Measurements from ENCODE around the gene NCBP3.
A peak's percentile ranks its signal among the peaks of the same experiment; 100 is the strongest.
"Not testable (repeated sequence)": the region's sequence is repeated elsewhere in the genome, so short reads cannot be mapped to it uniquely, and the experiment has no call there.

The NCBP3 gene

DNA sequence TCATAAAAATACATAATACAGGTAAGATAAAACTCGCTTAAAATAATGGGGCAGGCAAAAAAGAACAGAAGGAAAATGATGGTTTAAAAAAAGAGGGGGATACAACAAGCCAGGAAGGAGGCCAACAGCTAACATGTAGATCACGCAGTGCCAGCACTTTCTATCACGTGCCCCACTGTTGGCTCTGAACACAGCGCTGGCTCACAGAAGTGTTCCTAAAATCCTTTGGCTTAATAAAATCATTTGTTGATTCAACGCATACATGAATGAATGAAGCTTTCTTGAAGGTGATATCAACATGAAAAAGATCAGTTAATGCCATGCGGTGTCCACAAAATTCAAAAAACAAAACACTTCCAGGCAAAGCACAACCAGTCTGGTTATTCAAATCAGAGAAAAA, 53.6 kb downstream of the NCBP3 start:
- DNase-seq (ENCODE audit: insufficient read length, low spot score) (no peak), FAIRE-seq (no peak)
- no peak for TF ChIP-seq POLR2A (IDR thresholded peaks at IDR 0.05; ENCODE audit: low read depth, low read length)

DNA sequence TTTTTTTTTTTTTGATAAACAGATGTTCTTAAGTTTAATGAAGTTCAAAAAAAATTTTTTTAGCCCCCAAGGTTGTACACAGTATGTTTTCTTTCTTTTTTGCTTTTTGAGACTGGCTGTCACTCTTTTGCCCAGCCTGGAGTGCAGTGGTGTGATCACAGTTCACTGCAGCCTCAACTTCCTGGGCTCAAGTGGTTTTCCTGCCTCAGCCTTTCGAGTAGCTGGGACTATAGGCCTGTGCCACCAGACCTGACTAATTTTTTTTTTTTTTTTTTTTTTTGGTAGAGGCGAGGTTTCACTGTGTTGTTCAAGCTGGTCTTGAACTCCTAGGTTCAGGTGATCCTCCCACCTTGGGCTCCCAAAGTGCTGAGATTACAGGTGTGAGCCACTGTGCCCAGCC, 57.8 kb downstream of the NCBP3 start:
- DNase-seq (ENCODE audit: insufficient read length, low spot score) = no peak
- FAIRE-seq = no peak
- TF ChIP-seq POLR2A (IDR thresholded peaks at IDR 0.05; ENCODE audit: low read depth, low read length) = no peak

DNA sequence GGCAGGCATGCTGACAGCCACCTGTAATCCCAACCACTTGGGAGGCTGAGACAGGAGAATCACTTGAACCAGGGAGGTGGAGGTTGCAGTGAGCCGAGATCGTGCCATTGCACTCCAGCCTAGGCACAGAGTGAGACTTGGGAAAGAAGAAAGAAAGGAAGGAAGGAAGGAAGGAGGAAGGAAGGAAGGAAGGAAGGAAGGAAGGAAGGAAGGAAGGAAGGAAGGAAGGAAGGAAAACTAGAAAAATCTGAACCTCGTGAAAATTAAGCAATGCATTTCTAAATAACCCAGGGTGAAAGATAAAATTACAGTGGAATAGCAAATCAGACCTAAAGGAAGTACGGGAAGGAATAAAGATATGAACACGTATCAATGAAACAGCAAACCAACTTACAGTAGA, 60.7 kb downstream of the NCBP3 start:
- not testable (repeated sequence) for FAIRE-seq; DNase-seq (ENCODE audit: insufficient read length, low spot score)

DNA sequence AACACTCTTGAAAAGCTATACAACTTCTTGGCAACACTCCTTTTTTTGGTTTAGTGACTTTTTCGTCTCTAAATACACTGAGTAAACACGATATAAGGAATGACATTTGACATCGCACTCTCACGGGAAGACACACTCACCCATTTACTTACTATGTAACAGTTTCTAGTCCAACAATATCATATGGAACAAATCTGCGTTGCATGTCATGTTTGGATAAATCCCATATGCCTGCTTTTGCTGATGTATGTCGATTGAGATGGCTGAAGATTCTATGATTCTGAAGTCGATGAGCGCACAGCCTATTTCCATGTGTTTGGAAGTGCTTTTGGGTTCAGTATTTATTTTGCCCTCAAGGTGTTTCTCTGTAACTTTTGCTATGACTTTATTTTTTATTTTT, 63.3 kb downstream of the NCBP3 start:
- FAIRE-seq = no peak
- no peak for TF ChIP-seq POLR2A (IDR thresholded peaks at IDR 0.05; ENCODE audit: low read depth, low read length)
- DNase-seq (ENCODE audit: insufficient read length, low spot score) = no peak

DNA sequence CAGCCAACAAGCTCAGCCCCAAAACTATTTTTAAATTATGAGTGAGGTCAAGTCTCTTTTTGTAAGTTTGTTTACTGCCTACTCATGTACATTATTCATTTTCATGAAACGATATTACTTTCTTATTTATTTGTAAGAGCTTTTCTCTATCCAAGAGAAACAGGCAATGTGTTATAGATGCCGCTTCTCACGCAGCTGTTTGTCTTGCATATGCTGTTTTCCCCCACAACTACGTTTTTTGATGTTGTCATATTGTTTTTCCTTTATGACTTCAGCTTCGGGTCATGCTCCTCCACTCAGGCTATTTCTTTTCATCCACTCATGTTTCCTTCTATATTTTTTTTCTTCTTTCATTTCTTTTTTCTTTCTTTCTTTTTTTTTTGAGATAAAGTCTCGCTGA, 65.1 kb downstream of the NCBP3 start:
- no peak for DNase-seq (ENCODE audit: insufficient read length, low spot score)
- no peak for TF ChIP-seq POLR2A (IDR thresholded peaks at IDR 0.05; ENCODE audit: low read depth, low read length)
- FAIRE-seq = no peak

DNA sequence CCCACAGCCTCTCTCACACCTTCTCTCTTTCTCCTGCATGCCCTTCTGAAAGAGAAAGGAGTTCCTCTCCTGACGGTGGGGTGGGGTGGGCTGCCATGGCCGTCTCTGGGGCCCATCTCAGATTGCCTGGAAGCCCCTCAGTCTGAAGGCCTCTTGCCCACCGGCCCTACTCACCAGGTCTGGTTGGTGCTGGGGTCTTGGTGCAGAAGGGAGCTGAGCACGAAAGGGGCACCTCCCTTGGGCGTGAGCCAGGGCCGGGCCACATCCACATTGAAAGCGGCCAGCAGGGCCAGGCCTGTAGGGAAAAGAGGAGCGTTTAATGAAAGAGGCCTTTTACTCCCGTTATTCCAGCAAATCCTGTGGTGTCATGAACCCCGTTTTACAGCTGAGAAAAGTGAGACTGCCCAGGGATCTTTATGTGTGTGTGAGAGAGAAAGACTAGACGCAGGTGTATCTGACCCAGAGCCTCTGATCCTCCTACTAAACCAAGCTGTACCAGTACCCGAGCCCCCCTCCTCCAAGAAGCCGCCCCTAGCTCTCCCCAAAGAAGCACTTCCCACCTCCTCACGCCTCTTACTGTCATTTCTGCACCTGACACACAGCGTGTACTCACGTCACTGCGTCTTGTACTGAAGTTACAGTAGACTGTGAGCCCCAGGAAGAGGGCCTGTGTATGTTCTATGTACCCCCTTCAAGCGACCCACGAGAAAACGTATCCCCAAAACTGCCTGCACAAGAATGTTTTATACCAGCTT, 68.5 kb downstream of the NCBP3 start:
- TF ChIP-seq POLR2A (IDR thresholded peaks at IDR 0.05; ENCODE audit: low read depth, low read length) = no peak
- no peak for DNase-seq (ENCODE audit: insufficient read length, low spot score)
- FAIRE-seq = no peak

DNA sequence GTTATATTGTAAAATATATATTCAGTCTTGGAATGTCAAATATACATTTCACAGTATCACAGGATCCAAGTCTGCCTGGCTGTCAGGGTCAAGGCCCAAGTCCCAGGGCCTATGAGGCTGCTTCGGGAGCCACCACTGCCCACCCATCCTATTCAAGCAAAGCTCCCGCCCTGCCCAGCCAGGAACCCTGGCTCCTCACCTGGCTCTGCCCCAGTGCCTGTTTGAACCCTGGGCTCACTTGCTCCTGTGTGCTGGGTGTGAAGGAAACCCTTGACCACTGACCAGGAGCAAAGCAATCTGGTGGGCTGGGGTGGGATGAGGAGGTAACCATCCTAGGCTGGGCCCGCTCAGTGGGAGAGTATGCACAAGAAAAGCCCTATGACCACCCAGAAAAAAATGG, 72.1 kb downstream of the NCBP3 start:
- TF ChIP-seq POLR2A (IDR thresholded peaks at IDR 0.05; ENCODE audit: low read depth, low read length) = no peak
- FAIRE-seq (no peak), DNase-seq (ENCODE audit: insufficient read length, low spot score) (no peak)

DNA sequence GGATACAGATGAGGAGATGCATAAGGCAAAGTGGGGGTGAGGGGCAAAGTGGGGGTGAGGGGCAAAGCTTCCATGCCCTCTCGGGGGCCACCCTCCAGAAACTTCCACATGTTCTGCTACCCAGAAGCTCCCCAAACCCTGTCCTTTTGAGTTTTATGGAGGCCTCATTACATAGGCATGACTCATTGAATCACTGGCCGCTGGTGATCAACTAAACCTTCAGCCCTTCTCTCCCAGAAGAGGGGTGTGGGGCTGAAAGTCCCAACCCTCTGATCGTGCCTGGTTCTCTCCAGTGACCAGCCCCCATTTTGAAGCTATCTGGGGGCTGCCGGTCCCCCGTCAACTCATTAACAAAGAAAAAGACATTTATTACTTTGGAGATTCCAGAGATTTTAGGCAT, 72.5 kb downstream of the NCBP3 start:
- DNase-seq (ENCODE audit: insufficient read length, low spot score) (peak; percentile 67), FAIRE-seq (peak; percentile 33)

DNA sequence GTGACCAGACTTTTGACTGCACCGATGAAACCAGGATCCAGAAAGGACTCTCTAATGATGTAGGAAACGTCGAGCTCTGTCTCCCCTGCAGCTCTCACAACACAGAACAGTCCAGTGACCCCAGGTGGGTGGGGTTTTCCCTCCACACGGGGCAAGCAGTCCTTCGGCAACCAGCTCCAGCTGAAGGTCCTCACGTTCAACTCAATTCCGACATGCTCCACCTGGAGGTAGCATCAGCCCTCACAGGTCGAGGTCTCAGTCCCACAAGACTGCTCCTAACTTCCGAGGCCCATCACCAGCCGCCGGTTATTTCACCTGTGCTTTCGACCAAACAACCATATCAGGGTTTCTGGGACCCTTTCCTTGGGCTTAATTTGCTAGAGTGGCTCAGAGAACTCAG, 73.3 kb downstream of the NCBP3 start:
- DNase-seq (ENCODE audit: insufficient read length, low spot score) (no peak), FAIRE-seq (no peak)
- no peak for TF ChIP-seq POLR2A (IDR thresholded peaks at IDR 0.05; ENCODE audit: low read depth, low read length)

More for the DNA sequence above, 72.5 kb downstream of the NCBP3 start:
- no peak for TF ChIP-seq POLR2A (IDR thresholded peaks at IDR 0.05; ENCODE audit: low read depth, low read length)

DNA sequence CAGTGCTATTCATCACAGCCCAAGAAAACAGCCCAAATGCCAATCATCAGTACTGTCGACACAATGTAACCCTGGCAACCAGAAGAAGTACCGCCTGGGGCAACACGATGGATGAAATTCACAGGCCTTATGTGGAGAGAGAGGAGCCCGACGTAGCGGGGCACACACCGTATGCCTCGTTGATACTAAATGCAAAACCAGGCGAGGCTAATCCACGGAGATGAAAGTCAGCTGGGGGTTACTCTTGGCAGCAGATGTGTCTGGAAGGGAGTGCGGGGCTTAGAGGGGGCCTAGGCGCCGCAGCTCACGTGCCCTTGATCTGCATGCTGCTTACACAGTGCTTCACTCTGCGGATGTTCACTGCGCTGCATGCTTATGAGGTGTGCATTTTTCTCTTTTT, 74.9 kb downstream of the NCBP3 start:
- FAIRE-seq (no peak), DNase-seq (ENCODE audit: insufficient read length, low spot score) (no peak)
- no peak for TF ChIP-seq POLR2A (IDR thresholded peaks at IDR 0.05; ENCODE audit: low read depth, low read length)

DNA sequence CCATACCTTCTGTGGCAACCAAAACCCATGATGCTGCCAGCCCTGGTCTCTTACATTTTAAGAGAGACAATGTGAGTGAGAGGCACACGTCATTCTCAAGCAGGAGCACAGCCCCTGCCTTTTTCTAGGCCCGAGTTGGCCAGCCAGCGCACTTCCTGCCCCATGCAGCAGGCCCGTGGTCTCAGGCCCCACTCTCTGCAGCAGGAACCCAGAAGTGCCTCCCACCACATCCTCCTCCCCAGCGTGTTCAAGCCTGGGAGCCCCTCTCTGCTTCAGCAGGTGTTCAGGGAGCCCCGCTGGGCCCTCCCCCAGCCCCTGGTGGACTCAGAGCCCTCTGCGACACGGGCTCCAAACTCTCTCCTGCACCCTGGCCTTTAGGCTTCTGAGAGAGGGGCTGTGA, 75.6 kb downstream of the NCBP3 start:
- no peak for TF ChIP-seq POLR2A (IDR thresholded peaks at IDR 0.05; ENCODE audit: low read depth, low read length)
- no peak for DNase-seq (ENCODE audit: insufficient read length, low spot score)
- no peak for FAIRE-seq

DNA sequence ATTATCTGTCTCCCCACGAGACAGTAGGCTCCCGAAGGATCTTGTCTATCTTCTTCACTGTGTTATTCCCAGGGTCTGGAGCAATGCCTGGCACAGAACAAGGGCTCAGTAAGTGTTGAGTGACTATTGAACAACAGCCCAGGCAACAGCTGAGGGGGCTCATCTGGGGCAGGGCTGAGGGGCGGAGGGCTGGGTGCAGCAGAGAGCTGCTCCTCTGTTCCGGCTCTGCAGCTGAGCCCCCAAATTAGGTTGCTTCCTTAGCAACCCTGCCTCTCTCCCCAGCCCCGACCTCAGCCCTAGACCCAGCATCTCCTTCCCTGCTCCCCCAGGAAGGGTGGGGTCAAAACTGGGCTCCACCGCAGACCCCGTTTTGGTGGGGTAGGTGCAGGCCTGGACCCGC, 77.3 kb downstream of the NCBP3 start:
- no peak for FAIRE-seq
- DNase-seq (ENCODE audit: insufficient read length, low spot score) = no peak
- TF ChIP-seq POLR2A (IDR thresholded peaks at IDR 0.05; ENCODE audit: low read depth, low read length) = no peak

DNA sequence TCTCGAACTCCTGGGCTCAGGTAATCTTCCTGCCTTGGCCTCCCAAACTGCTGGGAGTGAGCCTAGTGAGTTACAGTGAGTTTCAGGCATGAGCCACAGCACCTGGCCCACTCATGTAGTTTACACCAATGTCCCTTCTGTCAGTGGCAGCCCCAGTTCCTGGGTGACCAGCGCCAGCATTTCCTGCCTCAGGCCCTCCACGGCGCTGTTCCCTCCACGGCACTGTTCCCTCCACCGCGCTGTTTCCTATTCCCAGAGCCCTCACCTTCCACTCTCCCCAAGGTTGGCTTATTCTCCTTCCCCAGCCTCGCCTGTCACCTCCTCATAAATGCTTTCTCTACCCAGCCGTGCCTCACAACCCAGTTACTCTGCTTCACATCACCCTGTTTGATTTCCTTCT, 77.7 kb downstream of the NCBP3 start:
- DNase-seq (ENCODE audit: insufficient read length, low spot score) (no peak), FAIRE-seq (no peak)
- TF ChIP-seq POLR2A (IDR thresholded peaks at IDR 0.05; ENCODE audit: low read depth, low read length) = no peak

DNA sequence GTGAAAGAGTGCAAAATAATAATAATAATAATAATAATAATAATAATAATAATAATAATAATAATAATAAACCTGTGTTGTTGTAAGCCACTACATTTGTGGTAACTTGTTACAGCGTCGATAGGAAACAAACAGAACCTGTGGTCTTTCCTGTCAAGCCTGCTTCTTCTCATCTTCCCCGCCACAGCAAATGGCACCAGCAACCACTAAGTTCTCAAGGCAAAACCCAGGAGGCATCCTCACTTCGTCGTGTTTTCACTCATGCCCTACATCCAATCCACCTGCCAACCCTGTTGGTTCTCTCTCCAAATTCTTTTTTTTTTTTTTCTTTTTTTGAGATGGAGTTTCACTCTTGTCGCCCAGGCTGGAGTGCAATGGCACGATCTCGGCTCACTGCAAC, 79.3 kb downstream of the NCBP3 start:
- no peak for TF ChIP-seq POLR2A (IDR thresholded peaks at IDR 0.05; ENCODE audit: low read depth, low read length)
- no peak for FAIRE-seq

DNA sequence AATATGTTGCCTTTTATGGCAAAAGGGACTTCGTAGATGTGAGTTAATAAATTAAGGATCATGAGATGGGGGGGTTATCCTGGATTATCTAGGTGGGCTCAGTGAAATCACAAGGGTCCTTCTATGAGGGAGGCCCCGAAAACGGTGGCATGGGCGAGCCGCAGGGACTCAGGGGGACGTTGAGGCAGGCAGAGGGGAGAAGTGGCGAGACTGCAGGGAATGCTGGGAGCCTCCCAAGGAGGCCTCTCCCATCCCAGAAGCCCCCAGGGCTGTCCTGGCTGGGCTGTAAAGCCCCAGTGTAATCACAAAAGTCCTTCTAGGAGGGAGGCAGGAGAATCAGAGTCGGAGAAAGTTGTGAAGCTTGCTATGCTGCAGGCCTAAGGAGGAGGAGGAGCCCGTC, 80.1 kb downstream of the NCBP3 start:
- DNase-seq (ENCODE audit: insufficient read length, low spot score) (no peak), FAIRE-seq (no peak)
- TF ChIP-seq POLR2A (IDR thresholded peaks at IDR 0.05; ENCODE audit: low read depth, low read length) = no peak

More for the DNA sequence above, 79.3 kb downstream of the NCBP3 start:
- DNase-seq (ENCODE audit: insufficient read length, low spot score) = no peak

DNA sequence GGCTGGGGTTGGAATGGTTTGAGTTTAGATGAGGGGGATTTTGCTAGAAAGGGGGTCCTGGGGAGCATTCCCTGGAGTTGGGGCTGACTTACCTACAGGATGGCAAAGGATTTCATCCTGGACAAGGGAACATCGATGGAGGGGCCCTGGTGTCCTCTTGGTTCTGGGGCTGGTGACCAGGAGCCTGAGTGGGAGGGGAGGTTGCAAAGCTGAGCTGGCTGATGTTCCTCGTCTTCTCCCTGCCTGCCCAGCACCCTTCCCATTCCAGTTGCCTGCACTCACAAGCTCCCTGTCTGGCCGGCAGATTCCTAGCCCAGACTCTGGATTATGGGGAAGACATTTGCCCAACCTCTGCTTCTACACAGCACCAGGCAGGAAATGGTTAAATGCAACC, 82.3 kb downstream of the NCBP3 start:
- TF ChIP-seq POLR2A (IDR thresholded peaks at IDR 0.05; ENCODE audit: low read depth, low read length) = no peak
- no peak for FAIRE-seq
- no peak for DNase-seq (ENCODE audit: insufficient read length, low spot score)
